NT2/D1 (cell line): ENCODE data around the gene ACVR1.

Source experiments
- SUZ12 ChIP-seq: IDR thresholded peaks from 2 replicates; pipeline ENCODE4 v1.6.1; 2011; ENCODE audit not compliant: insufficient read length, insufficient read depth; ENCODE audit errors: extremely low read depth
- YY1 ChIP-seq: IDR thresholded peaks from 2 replicates; pipeline ENCODE4 v1.6.1; 2011; ENCODE audit not compliant: insufficient read length, insufficient read depth

GRCh38 chr2:157839822-157840221 is 36.3 kb downstream of the ACVR1 start:
- TF ChIP-seq YY1 (no peak), SUZ12 (no peak)
